Measurements from ENCODE around the gene PLEKHG1.

Gene PLEKHG1

GRCh38 chr6:150604467-150604866, 4.8 kb downstream of the PLEKHG1 start:
- Histone ChIP-seq H3K4me1 (ENCODE audit: control insufficient read depth, insufficient read depth, low read length, poor library complexity, severe bottlenecking) (no peaks in the 10 kb centered on the region), H3K27ac (ENCODE audit: low read depth, low read length, severe bottlenecking) (no peak overlapping the region), H3K9me3 (ENCODE audit: control insufficient read depth, low read length) (no peaks in the 10 kb centered on the region), H3K36me3 (ENCODE audit: control insufficient read depth, insufficient read depth, low read length) (no peaks in the 10 kb centered on the region), H3K4me3 (ENCODE audit: extremely low read depth, insufficient read depth, low read length, poor library complexity, severe bottlenecking) (no peak overlapping the region)
- whole genome bisulfite sequencing, 2 experiments (ENCODE audit: insufficient coverage in 2 of 2): 96 to 100% methylated on average over 2 to 4 of the region's 6 CpGs

- H3K27ac ChIP-seq (ENCODE audit: low read depth, low read length, severe bottlenecking): no peak overlapping the region
- no peak overlapping the region for H3K4me3 ChIP-seq (ENCODE audit: extremely low read depth, insufficient read depth, low read length, poor library complexity, severe bottlenecking)
- WGBS, 2 experiments (ENCODE audit: insufficient coverage in 2 of 2): 86 to 100% methylated on average over 1 of the region's 3 CpGs
- H3K36me3 ChIP-seq (ENCODE audit: control insufficient read depth, insufficient read depth, low read length): no peaks in the 10 kb centered on the region
- no peaks in the 10 kb centered on the region for H3K4me1 ChIP-seq (ENCODE audit: control insufficient read depth, insufficient read depth, low read length, poor library complexity, severe bottlenecking)
- H3K9me3 ChIP-seq (ENCODE audit: control insufficient read depth, low read length): no peaks in the 10 kb centered on the region
Measured at GRCh38 chr6:150605333-150605732, 5.6 kb downstream of the PLEKHG1 start.

- Histone ChIP-seq H3K4me3 (ENCODE audit: extremely low read depth, insufficient read depth, low read length, poor library complexity, severe bottlenecking) (no peak overlapping the region), H3K27ac (ENCODE audit: low read depth, low read length, severe bottlenecking) (no peak overlapping the region), H3K4me1 (ENCODE audit: control insufficient read depth, insufficient read depth, low read length, poor library complexity, severe bottlenecking) (no peaks in the 10 kb centered on the region), H3K36me3 (ENCODE audit: control insufficient read depth, insufficient read depth, low read length) (no peaks in the 10 kb centered on the region), H3K9me3 (ENCODE audit: control insufficient read depth, low read length) (no peaks in the 10 kb centered on the region)
- WGBS, 2 experiments (ENCODE audit: insufficient coverage in 2 of 2): 83 to 88% methylated on average over 1 to 2 of the region's 3 CpGs
Measured at GRCh38 chr6:150606168-150606591, 6.5 kb downstream of the PLEKHG1 start.

GRCh38 chr6:150606647-150607328, 7.1 kb downstream of the PLEKHG1 start:
- H3K27ac ChIP-seq (ENCODE audit: low read depth, low read length, severe bottlenecking): no peak overlapping the region
- 81 to 100% methylated on average over 2 to 3 of the region's 5 CpGs for WGBS, 2 experiments (ENCODE audit: insufficient coverage in 2 of 2)
- no peaks in the 10 kb centered on the region for H3K36me3 ChIP-seq (ENCODE audit: control insufficient read depth, insufficient read depth, low read length)

GRCh38 chr6:150607329-150607650, 7.6 kb downstream of the PLEKHG1 start:
- 83 to 100% methylated on average over 1 of the region's 3 CpGs for WGBS, 2 experiments (ENCODE audit: insufficient coverage in 2 of 2)
- Histone ChIP-seq H3K27ac (ENCODE audit: low read depth, low read length, severe bottlenecking) (no peak overlapping the region), H3K36me3 (ENCODE audit: control insufficient read depth, insufficient read depth, low read length) (no peaks in the 10 kb centered on the region), H3K4me1 (ENCODE audit: control insufficient read depth, insufficient read depth, low read length, poor library complexity, severe bottlenecking) (no peaks in the 10 kb centered on the region), H3K4me3 (ENCODE audit: extremely low read depth, insufficient read depth, low read length, poor library complexity, severe bottlenecking) (no peak overlapping the region), H3K9me3 (ENCODE audit: control insufficient read depth, low read length) (no peaks in the 10 kb centered on the region)

More at GRCh38 chr6:150606647-150607328, 7.1 kb downstream of the PLEKHG1 start:
- H3K4me1 ChIP-seq (ENCODE audit: control insufficient read depth, insufficient read depth, low read length, poor library complexity, severe bottlenecking): no peaks in the 10 kb centered on the region
- no peaks in the 10 kb centered on the region for H3K9me3 ChIP-seq (ENCODE audit: control insufficient read depth, low read length)
- H3K4me3 ChIP-seq (ENCODE audit: extremely low read depth, insufficient read depth, low read length, poor library complexity, severe bottlenecking): no peak overlapping the region

GRCh38 chr6:150610584-150610983, 10.9 kb downstream of the PLEKHG1 start:
- Histone ChIP-seq H3K9me3 (ENCODE audit: control insufficient read depth, low read length) (no peaks in the 10 kb centered on the region), H3K4me1 (ENCODE audit: control insufficient read depth, insufficient read depth, low read length, poor library complexity, severe bottlenecking) (no peaks in the 10 kb centered on the region), H3K27ac (ENCODE audit: low read depth, low read length, severe bottlenecking) (no peak overlapping the region), H3K36me3 (ENCODE audit: control insufficient read depth, insufficient read depth, low read length) (no peaks in the 10 kb centered on the region), H3K4me3 (ENCODE audit: extremely low read depth, insufficient read depth, low read length, poor library complexity, severe bottlenecking) (no peak overlapping the region)

- no peak overlapping the region for H3K4me3 ChIP-seq (ENCODE audit: extremely low read depth, insufficient read depth, low read length, poor library complexity, severe bottlenecking)
- no peaks in the 10 kb centered on the region for H3K9me3 ChIP-seq (ENCODE audit: control insufficient read depth, low read length)
- WGBS, 2 experiments (ENCODE audit: insufficient coverage in 2 of 2): 86 to 100% methylated on average over 2 of the region's 4 CpGs
- no peak overlapping the region for H3K27ac ChIP-seq (ENCODE audit: low read depth, low read length, severe bottlenecking)
- no peaks in the 10 kb centered on the region for H3K4me1 ChIP-seq (ENCODE audit: control insufficient read depth, insufficient read depth, low read length, poor library complexity, severe bottlenecking)
- no peaks in the 10 kb centered on the region for H3K36me3 ChIP-seq (ENCODE audit: control insufficient read depth, insufficient read depth, low read length)
Measured at GRCh38 chr6:150613269-150613668, 13.6 kb downstream of the PLEKHG1 start.

GRCh38 chr6:150615967-150616366, 16.3 kb downstream of the PLEKHG1 start:
- no peaks in the 10 kb centered on the region for H3K9me3 ChIP-seq (ENCODE audit: control insufficient read depth, low read length)
- no peaks in the 10 kb centered on the region for H3K4me1 ChIP-seq (ENCODE audit: control insufficient read depth, insufficient read depth, low read length, poor library complexity, severe bottlenecking)
- no peak overlapping the region for H3K4me3 ChIP-seq (ENCODE audit: extremely low read depth, insufficient read depth, low read length, poor library complexity, severe bottlenecking)
- H3K36me3 ChIP-seq (ENCODE audit: control insufficient read depth, insufficient read depth, low read length): no peaks in the 10 kb centered on the region
- H3K27ac ChIP-seq (ENCODE audit: low read depth, low read length, severe bottlenecking): no peak overlapping the region

GRCh38 chr6:150616586-150616985, 16.9 kb downstream of the PLEKHG1 start:
- no peak overlapping the region for H3K4me3 ChIP-seq (ENCODE audit: extremely low read depth, insufficient read depth, low read length, poor library complexity, severe bottlenecking)
- no peaks in the 10 kb centered on the region for H3K9me3 ChIP-seq (ENCODE audit: control insufficient read depth, low read length)
- WGBS, 2 experiments (ENCODE audit: insufficient coverage in 2 of 2): 60 to 100% methylated on average over 1 of the region's 2 CpGs
- no peaks in the 10 kb centered on the region for H3K36me3 ChIP-seq (ENCODE audit: control insufficient read depth, insufficient read depth, low read length)
- no peak overlapping the region for H3K27ac ChIP-seq (ENCODE audit: low read depth, low read length, severe bottlenecking)
- H3K4me1 ChIP-seq (ENCODE audit: control insufficient read depth, insufficient read depth, low read length, poor library complexity, severe bottlenecking): no peaks in the 10 kb centered on the region

GRCh38 chr6:150617062-150617461, 17.4 kb downstream of the PLEKHG1 start:
- H3K4me1 ChIP-seq (ENCODE audit: control insufficient read depth, insufficient read depth, low read length, poor library complexity, severe bottlenecking): no peaks in the 10 kb centered on the region
- H3K27ac ChIP-seq (ENCODE audit: low read depth, low read length, severe bottlenecking): no peak overlapping the region
- no peaks in the 10 kb centered on the region for H3K36me3 ChIP-seq (ENCODE audit: control insufficient read depth, insufficient read depth, low read length)
- no peak overlapping the region for H3K4me3 ChIP-seq (ENCODE audit: extremely low read depth, insufficient read depth, low read length, poor library complexity, severe bottlenecking)
- WGBS, 2 experiments (ENCODE audit: insufficient coverage in 2 of 2): 94 to 96% methylated on average over 2 of the region's 3 CpGs
- no peaks in the 10 kb centered on the region for H3K9me3 ChIP-seq (ENCODE audit: control insufficient read depth, low read length)

GRCh38 chr6:150617496-150618460, 18.1 kb downstream of the PLEKHG1 start:
- Histone ChIP-seq H3K36me3 (ENCODE audit: control insufficient read depth, insufficient read depth, low read length) (no peaks in the 10 kb centered on the region), H3K4me1 (ENCODE audit: control insufficient read depth, insufficient read depth, low read length, poor library complexity, severe bottlenecking) (no peaks in the 10 kb centered on the region), H3K9me3 (ENCODE audit: control insufficient read depth, low read length) (no peaks in the 10 kb centered on the region), H3K4me3 (ENCODE audit: extremely low read depth, insufficient read depth, low read length, poor library complexity, severe bottlenecking) (no peak overlapping the region), H3K27ac (ENCODE audit: low read depth, low read length, severe bottlenecking) (no peak overlapping the region)
- WGBS, 2 experiments (ENCODE audit: insufficient coverage in 2 of 2): 80 to 97% methylated on average over 3 to 4 of the region's 6 CpGs

Data from mesodermal cell (in vitro differentiated cells).